NCI-H1436 (cell line): ENCODE results near the gene MKNK1.
A peak's percentile ranks its signal among the peaks of the same experiment; 100 is the strongest.

Source experiments
- DNase-seq: peaks from one replicate; lab custom pipeline; 2025; lab: John Stamatoyannopoulos, UW

Gene MKNK1

GRCh38 chr1:46539972-46540371, 64.1 kb downstream of the MKNK1 start:
- DNase-seq: no peak

GRCh38 chr1:46538147-46538546, 65.9 kb downstream of the MKNK1 start:
- DNase-seq: no peak

- no peak for DNase-seq
These were observed 66.4 kb downstream of the MKNK1 start for GRCh38 chr1:46537651-46538050.

GRCh38 chr1:46536527-46536926, 67.5 kb downstream of the MKNK1 start:
- no peak for DNase-seq

GRCh38 chr1:46535063-46535462, 69.0 kb downstream of the MKNK1 start:
- DNase-seq: no peak

- no peak for DNase-seq
These were observed 70.7 kb downstream of the MKNK1 start for GRCh38 chr1:46533179-46533864.

GRCh38 chr1:46532498-46533178, 71.4 kb downstream of the MKNK1 start:
- peak; percentile 51 for DNase-seq

GRCh38 chr1:46532095-46532494, 72.0 kb downstream of the MKNK1 start:
- no peak for DNase-seq

- DNase-seq: no peak
These were observed 73.2 kb downstream of the MKNK1 start for GRCh38 chr1:46530791-46531409.

- DNase-seq: no peak
These were observed 73.8 kb downstream of the MKNK1 start for GRCh38 chr1:46530311-46530710.

GRCh38 chr1:46529031-46529630, 74.9 kb downstream of the MKNK1 start:
- DNase-seq: no peak

GRCh38 chr1:46528297-46528955, 75.6 kb downstream of the MKNK1 start:
- no peak for DNase-seq

GRCh38 chr1:46527474-46528296, 76.4 kb downstream of the MKNK1 start:
- peak; percentile 74 for DNase-seq

- DNase-seq: no peak
These were observed 77.3 kb downstream of the MKNK1 start for GRCh38 chr1:46526691-46527291.

GRCh38 chr1:46526013-46526690, 77.9 kb downstream of the MKNK1 start:
- peak; percentile 26 for DNase-seq

GRCh38 chr1:46525253-46525983, 78.7 kb downstream of the MKNK1 start:
- DNase-seq: no peak

GRCh38 chr1:46524843-46525242, 79.2 kb downstream of the MKNK1 start:
- no peak for DNase-seq

- no peak for DNase-seq
These were observed 80.3 kb downstream of the MKNK1 start for GRCh38 chr1:46523496-46524353.

GRCh38 chr1:46522969-46523320, 81.1 kb downstream of the MKNK1 start:
- DNase-seq: no peak
